ENCODE results near the gene ZNF385A. TPM values are rescaled to one million over a fixed set of nuclear protein-coding genes. Genes with fewer than 3 reads are reported as not detected.

Gene ZNF385A
- total and polyA plus RNA-seq, 2 of the 8 experiments (the other 6 are each of a cell fraction or from before 2014, with no cell fraction given), result 5.2 to 14.3 TPM

- no peaks in the 10 kb centered on the region for H3K79me2 ChIP-seq (ENCODE audit: control insufficient read depth in 1 of 2, insufficient read depth in 2 of 2, low read length in 2 of 2)
- no peak for TF ChIP-seq USF2 (IDR thresholded peaks at IDR 0.05; ENCODE audit: low read length)
- no peak for TF ChIP-seq BRCA1 (IDR thresholded peaks at IDR 0.05; ENCODE audit: low read depth, low read length)
- TF ChIP-seq YY1 (IDR thresholded peaks at IDR 0.05; ENCODE audit: low read depth, low read length), result no peak
- no peak for TF ChIP-seq SP4 (IDR thresholded peaks at IDR 0.05; ENCODE audit: low read length)
- no peak for TF ChIP-seq NRF1 (IDR thresholded peaks at IDR 0.05; ENCODE audit: low read depth, low read length)
- no peak for TF ChIP-seq ZNF274 (IDR thresholded peaks at IDR 0.05; ENCODE audit: borderline replicate concordance, extremely low read depth, low read length)
Observed at GRCh38 chr12:54340846-54341245, 43.7 kb downstream of the ZNF385A start.

More at GRCh38 chr12:54340846-54341245, 43.7 kb downstream of the ZNF385A start:
- DNase-seq (ENCODE audit: low read depth in 1 of 2, low spot score in 2 of 2) (no peak), FAIRE-seq (no peak)
- H3K4me1 ChIP-seq (replicated peaks in 1 of 4; ENCODE audit: control insufficient read depth in 3 of 4, insufficient read depth in 4 of 4, low read length in 3 of 4), result no peaks in the 10 kb centered on the region
- no peak overlapping the region for H2BK20ac ChIP-seq (ENCODE audit: low read length)
- H3K9ac ChIP-seq (replicated peaks in 1 of 4; ENCODE audit: extremely low read depth in 1 of 4, low read depth in 3 of 4, low read length in 3 of 4), result no peak overlapping the region
- no peak overlapping the region for H2AK5ac ChIP-seq (ENCODE audit: low read depth, low read length)
- H3K56ac ChIP-seq (replicated peaks; ENCODE audit: insufficient read length, low read depth, low read length), result no peak overlapping the region
- no peaks in the 10 kb centered on the region for H3K27me3 ChIP-seq (replicated peaks in 1 of 4; ENCODE audit: control insufficient read depth in 3 of 4, extremely low read depth in 1 of 4, insufficient read depth in 3 of 4, low read length in 3 of 4)
- no peak overlapping the region for H3K4ac ChIP-seq (replicated peaks; ENCODE audit: insufficient read length, low read depth, low read length)
- H3K4me2 ChIP-seq (ENCODE audit: insufficient read depth in 1 of 2, low read depth in 2 of 2, low read length in 2 of 2), result no peak overlapping the region
- H3K9me3 ChIP-seq (ENCODE audit: insufficient read depth in 2 of 2, low read depth in 1 of 2, low read length in 1 of 2), result no peaks in the 10 kb centered on the region
- no peak overlapping the region for H2BK120ac ChIP-seq (replicated peaks; ENCODE audit: low read depth, low read length)
- no peaks in the 10 kb centered on the region; the same call in 1 of the 2 replicates for H3K23me2 ChIP-seq (ENCODE audit: low read depth, low read length)
- 0 out of 2 replicates have a peak, but pooled peaks cover 3% of the 10 kb centered on the region for H3K79me1 ChIP-seq (ENCODE audit: low read depth, low read length)
- no peak overlapping the region for H2BK15ac ChIP-seq (ENCODE audit: low read length)
- H3K4me3 ChIP-seq (ENCODE audit: extremely low read depth in 1 of 4, insufficient read depth in 2 of 4, low read depth in 3 of 4, low read length in 4 of 4), result no peak overlapping the region
- no peak overlapping the region for H2AFZ ChIP-seq (ENCODE audit: low read length)
- no peak overlapping the region for H3K18ac ChIP-seq (ENCODE audit: extremely low read depth, low read length)
- H4K5ac ChIP-seq (ENCODE audit: insufficient read length, low read depth, low read length), result no peak overlapping the region
- H3K14ac ChIP-seq (ENCODE audit: insufficient read length), result no peak overlapping the region
- peaks cover 2 to 5% of the 10 kb centered on the region in 2 experiments for H4K20me1 ChIP-seq (replicated peaks in 1 of 2; ENCODE audit: control insufficient read depth in 1 of 2, insufficient read depth in 2 of 2, low read length in 2 of 2)
- no peak overlapping the region for H2BK5ac ChIP-seq (ENCODE audit: low read depth, low read length)
- H3K36me3 ChIP-seq (ENCODE audit: control insufficient read depth in 2 of 4, insufficient read depth in 4 of 4, low read length in 3 of 4), result peaks cover 7 to 32% (median 17%) of the 10 kb centered on the region in 4 experiments; a peak in 7 of 8 replicates
- WGBS, 2 experiments (ENCODE audit: extremely low coverage in 1 of 2, insufficient coverage in 1 of 2, insufficient read length in 1 of 2, insufficient replicate concordance in 2 of 2, low coverage in 1 of 2, low lambda C conversion rate in 2 of 2, missing lambda C conversion rate in 1 of 2), result 87% methylated on average over 7 of the region's 7 CpGs; no CpG with 5 or more reads in 1 of the 2 experiments
- H2BK12ac ChIP-seq (ENCODE audit: low read depth, low read length), result no peak overlapping the region
- ChIA-PET POLR2A (ENCODE audit: partially characterized antibody) (interaction anchor here (1.1 to 3.6 kb wide), 3 partner anchors 10 to 54 kb away, joined by 3 to 26 read pairs (median 11); no protein-coding TSS in a partner anchor), CTCF (ENCODE audit: partially characterized antibody) (interaction anchor here (0.8 to 7.5 kb wide), 15 partner anchors 6 to 121 kb away, joined by 3 to 67 read pairs (median 5); partner anchors contain the start of gene COPZ1)
- H3K27ac ChIP-seq (ENCODE audit: low read depth, low read length), result no peak overlapping the region
- no peak overlapping the region for H3K23ac ChIP-seq (ENCODE audit: insufficient read length)
- no peak overlapping the region for H4K91ac ChIP-seq (replicated peaks; ENCODE audit: insufficient read length, low read length)
- no peak overlapping the region for H4K8ac ChIP-seq (ENCODE audit: extremely low read depth, insufficient read depth, low read length)
